ENCODE results near the gene LSS. TPM values are rescaled to one million over a fixed set of nuclear protein-coding genes. Genes with fewer than 3 reads are reported as not detected.

The LSS gene
- total RNA-seq, 1 donor from 2014 or later = 83.2 TPM

- Mint-ChIP-seq H3K27me3 (ENCODE audit: low read depth, unreplicated experiment) (no peaks in the 10 kb centered on the region), H3K27ac (ENCODE audit: unreplicated experiment) (no peak overlapping the region), H3K9me3 (ENCODE audit: unreplicated experiment) (peaks cover 3% of the 10 kb centered on the region), H3K4me1 (ENCODE audit: low read depth, unreplicated experiment) (peaks cover 2% of the 10 kb centered on the region), H3K4me3 (ENCODE audit: unreplicated experiment) (no peak overlapping the region), H3K36me3 (ENCODE audit: low read depth, unreplicated experiment) (peaks cover 7% of the 10 kb centered on the region)
- no peak for DNase-seq (ENCODE audit: low read depth)
- Histone ChIP-seq H3K4me2 (ENCODE audit: low read length) (peak overlapping the region; percentile 44), H3K36me3 (ENCODE audit: insufficient read depth, low read length) (no peaks in the 10 kb centered on the region), H3K4me1 (ENCODE audit: insufficient read depth, low read length) (no peaks in the 10 kb centered on the region), H3K27me3 (ENCODE audit: insufficient read depth, low read length) (no peaks in the 10 kb centered on the region), H3K4me3 (ENCODE audit: insufficient read depth, low read depth, low read length) (no peak overlapping the region), H3K9ac (ENCODE audit: low read length) (peak overlapping the region; percentile 18), H3K9me3 (ENCODE audit: insufficient read depth, low read depth, low read length) (no peaks in the 10 kb centered on the region), H4K20me1 (ENCODE audit: insufficient read depth, low read length) (no peaks in the 10 kb centered on the region), H2AFZ (ENCODE audit: low read depth, low read length) (peak overlapping the region; percentile 41), H3K27ac (ENCODE audit: low read depth, low read length) (no peak overlapping the region), H3K79me2 (ENCODE audit: insufficient read depth, low read length) (no peaks in the 10 kb centered on the region)
- TF ChIP-seq EZH2 (IDR thresholded peaks at IDR 0.05; ENCODE audit: insufficient read depth, low read length) (no peak), CTCF (IDR thresholded peaks at IDR 0.05; ENCODE audit: insufficient read depth, low read depth, low read length) (peak; percentile 38)
- no peak for FAIRE-seq
These were observed 75.1 kb downstream of the LSS start for GRCh38 chr21:46153247-46154154.

- no peak overlapping the region for H3K9ac ChIP-seq (ENCODE audit: low read length)
- peaks cover 2% of the 10 kb centered on the region for H3K4me1 Mint-ChIP-seq (ENCODE audit: low read depth, unreplicated experiment)
- H3K9me3 ChIP-seq (ENCODE audit: insufficient read depth, low read depth, low read length) = no peaks in the 10 kb centered on the region
- no peak overlapping the region for H3K4me3 ChIP-seq (ENCODE audit: insufficient read depth, low read depth, low read length)
- H3K36me3 ChIP-seq (ENCODE audit: insufficient read depth, low read length) = no peaks in the 10 kb centered on the region
- no peak for FAIRE-seq
- no peaks in the 10 kb centered on the region for H4K20me1 ChIP-seq (ENCODE audit: insufficient read depth, low read length)
- no peak for DNase-seq (ENCODE audit: low read depth)
- TF ChIP-seq EZH2 (IDR thresholded peaks at IDR 0.05; ENCODE audit: insufficient read depth, low read length) = no peak
- TF ChIP-seq CTCF (IDR thresholded peaks at IDR 0.05; ENCODE audit: insufficient read depth, low read depth, low read length) = no peak
- H3K27me3 Mint-ChIP-seq (ENCODE audit: low read depth, unreplicated experiment) = no peaks in the 10 kb centered on the region
- H2AFZ ChIP-seq (ENCODE audit: low read depth, low read length) = peak overlapping the region; percentile 41
- H3K4me1 ChIP-seq (ENCODE audit: insufficient read depth, low read length) = no peaks in the 10 kb centered on the region
- H3K4me2 ChIP-seq (ENCODE audit: low read length) = peak overlapping the region; percentile 44
- H3K4me3 Mint-ChIP-seq (ENCODE audit: unreplicated experiment) = no peak overlapping the region
- H3K27me3 ChIP-seq (ENCODE audit: insufficient read depth, low read length) = no peaks in the 10 kb centered on the region
- no peak overlapping the region for H3K27ac Mint-ChIP-seq (ENCODE audit: unreplicated experiment)
- peaks cover 3% of the 10 kb centered on the region for H3K9me3 Mint-ChIP-seq (ENCODE audit: unreplicated experiment)
- no peak overlapping the region for H3K27ac ChIP-seq (ENCODE audit: low read depth, low read length)
- peaks cover 4% of the 10 kb centered on the region for H3K36me3 Mint-ChIP-seq (ENCODE audit: low read depth, unreplicated experiment)
- H3K79me2 ChIP-seq (ENCODE audit: insufficient read depth, low read length) = no peaks in the 10 kb centered on the region
These were observed 75.7 kb downstream of the LSS start for GRCh38 chr21:46152927-46153246.

All from astrocyte (in vitro differentiated cells and primary cell).